Mucosa of rectum (tissue), 2 donors: ENCODE measurements around the gene OR1L6.

Experiments used
- H3K27ac ChIP-seq, 2 donors: one replicate each; pipeline ENCODE4 v1.7.0; 2013; ENCODE audit warnings: inconsistent platforms in 2 of 2, low read depth in 2 of 2, low read length in 2 of 2
- H3K27me3 ChIP-seq, 2 donors: one replicate each; pipeline ENCODE4 v1.7.0; 2013; ENCODE audit warnings: low read length in 2 of 2; ENCODE audit not compliant: control insufficient read depth in 2 of 2, insufficient read depth in 2 of 2
- H3K36me3 ChIP-seq, 2 donors: one replicate each; pipeline ENCODE4 v1.7.0; 2013; ENCODE audit warnings: low read length in 2 of 2; ENCODE audit not compliant: control insufficient read depth in 2 of 2, insufficient read depth in 2 of 2
- H3K4me1 ChIP-seq, 2 donors: one replicate each; pipeline ENCODE4 v1.7.0; 2013; ENCODE audit warnings: low read length in 2 of 2, mild to moderate bottlenecking in 1 of 2; ENCODE audit not compliant: control insufficient read depth in 2 of 2, insufficient read depth in 2 of 2
- H3K4me3 ChIP-seq, 2 donors: one replicate each; pipeline ENCODE4 v1.7.0; 2013; ENCODE audit warnings: low read length in 2 of 2
- H3K9ac ChIP-seq, 2 donors: one replicate each; pipeline ENCODE4 v1.7.0; 2013; ENCODE audit warnings: low read length in 2 of 2, low read depth in 1 of 2, mild to moderate bottlenecking in 1 of 2
- H3K9me3 ChIP-seq, 2 donors: one replicate each; pipeline ENCODE4 v1.7.0; 2013; ENCODE audit warnings: low read length in 2 of 2; ENCODE audit not compliant: control insufficient read depth in 2 of 2
- donor health status: healthy.
- donor health status: Normal muscosa, but diverticular disease.

The OR1L6 gene

DNA sequence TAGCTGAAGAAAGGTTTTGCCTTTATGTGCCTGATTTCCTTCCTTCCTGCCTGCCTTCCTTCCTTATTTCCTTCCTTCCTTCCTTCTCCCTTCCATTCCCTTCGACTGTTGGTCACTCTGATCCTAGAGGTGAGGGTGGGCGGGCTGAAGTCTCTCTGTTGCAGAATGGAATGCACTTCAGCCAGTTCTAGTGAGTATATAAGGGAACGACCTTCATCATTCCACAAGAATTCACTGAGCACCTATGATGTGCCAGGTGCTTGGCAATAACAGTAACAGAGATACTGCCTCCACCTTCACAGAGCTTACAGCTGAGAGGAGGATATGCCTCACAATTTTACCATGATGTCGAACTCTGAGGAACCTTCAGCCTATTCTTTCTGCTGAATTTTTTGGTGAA, 37.9 kb downstream of the OR1L6 start:
- Histone ChIP-seq H3K36me3 (no peaks in the 10 kb centered on the region), H3K9me3 (no peaks in the 10 kb centered on the region), H3K4me1 (no peaks in the 10 kb centered on the region), H3K9ac (no peak overlapping the region), H3K27ac (no peak overlapping the region), H3K27me3 (no peaks in the 10 kb centered on the region), H3K4me3 (no peak overlapping the region)

DNA sequence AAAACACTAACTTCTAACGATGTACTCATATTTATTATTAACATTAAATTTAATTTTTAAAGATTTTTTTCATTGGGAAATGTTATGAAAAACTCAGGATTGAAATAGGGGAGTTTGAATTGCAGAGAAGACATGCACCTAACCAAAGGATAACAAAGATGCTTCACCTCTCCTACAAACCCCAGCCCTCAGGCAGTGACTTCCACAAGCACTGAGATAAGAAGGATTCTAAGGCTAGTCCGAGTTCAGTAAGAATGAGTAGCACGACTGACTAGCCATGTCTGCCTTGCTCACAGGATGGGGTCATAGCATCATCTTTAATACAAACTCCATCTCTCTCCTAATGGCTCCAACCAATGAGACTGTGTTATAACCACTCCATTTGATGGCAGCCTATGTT, 39.6 kb downstream of the OR1L6 start:
- Histone ChIP-seq H3K9ac (no peak overlapping the region), H3K27me3 (no peaks in the 10 kb centered on the region), H3K9me3 (no peaks in the 10 kb centered on the region), H3K4me1 (no peaks in the 10 kb centered on the region), H3K36me3 (no peaks in the 10 kb centered on the region), H3K4me3 (no peak overlapping the region), H3K27ac (no peak overlapping the region)

DNA sequence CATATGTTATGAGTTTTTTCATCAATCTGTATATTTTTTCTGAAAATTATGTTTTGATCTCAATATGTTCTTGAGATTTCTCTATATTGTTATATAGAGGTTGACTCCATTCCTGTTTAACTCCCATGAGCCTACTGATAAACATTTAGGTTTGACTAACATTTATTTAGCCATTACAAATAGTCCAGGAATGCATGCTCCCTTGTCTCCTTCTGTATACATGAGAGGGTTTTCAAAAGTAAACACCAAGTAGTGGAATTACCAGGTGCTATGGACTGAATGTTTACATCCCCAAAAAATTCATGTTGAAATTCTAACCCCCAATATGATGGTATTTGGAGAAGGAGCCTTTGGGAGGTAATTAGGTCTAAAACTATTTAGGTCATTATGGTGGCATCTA, 43.2 kb downstream of the OR1L6 start:
- no peak overlapping the region for H3K9ac ChIP-seq
- H3K4me1 ChIP-seq: no peaks in the 10 kb centered on the region
- no peaks in the 10 kb centered on the region for H3K9me3 ChIP-seq
- H3K4me3 ChIP-seq: no peak overlapping the region
- no peaks in the 10 kb centered on the region for H3K36me3 ChIP-seq
- H3K27ac ChIP-seq: no peak overlapping the region
- H3K27me3 ChIP-seq: no peaks in the 10 kb centered on the region

DNA sequence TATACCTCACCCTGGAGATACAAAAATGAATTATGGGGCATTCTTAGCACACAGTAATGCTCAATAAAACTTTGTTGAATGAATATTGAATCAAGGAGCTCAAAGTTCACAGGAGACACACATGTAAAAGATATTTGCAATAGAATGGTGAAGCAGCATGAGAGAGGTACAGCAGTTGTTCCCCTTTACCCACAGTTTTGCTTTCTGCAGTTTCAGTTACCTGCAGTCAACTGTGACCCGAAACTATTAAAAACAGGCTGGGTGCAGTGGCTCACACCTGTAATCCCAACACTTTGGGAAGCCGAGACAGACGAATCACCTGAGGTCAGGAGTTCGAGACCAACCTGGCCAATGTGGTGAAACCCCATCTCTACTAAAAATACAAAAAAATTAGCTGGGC, 44.2 kb downstream of the OR1L6 start:
- Histone ChIP-seq H3K36me3 (no peaks in the 10 kb centered on the region), H3K27me3 (no peaks in the 10 kb centered on the region), H3K9ac (no peak overlapping the region), H3K27ac (no peak overlapping the region), H3K4me3 (no peak overlapping the region), H3K9me3 (no peaks in the 10 kb centered on the region), H3K4me1 (no peaks in the 10 kb centered on the region)

DNA sequence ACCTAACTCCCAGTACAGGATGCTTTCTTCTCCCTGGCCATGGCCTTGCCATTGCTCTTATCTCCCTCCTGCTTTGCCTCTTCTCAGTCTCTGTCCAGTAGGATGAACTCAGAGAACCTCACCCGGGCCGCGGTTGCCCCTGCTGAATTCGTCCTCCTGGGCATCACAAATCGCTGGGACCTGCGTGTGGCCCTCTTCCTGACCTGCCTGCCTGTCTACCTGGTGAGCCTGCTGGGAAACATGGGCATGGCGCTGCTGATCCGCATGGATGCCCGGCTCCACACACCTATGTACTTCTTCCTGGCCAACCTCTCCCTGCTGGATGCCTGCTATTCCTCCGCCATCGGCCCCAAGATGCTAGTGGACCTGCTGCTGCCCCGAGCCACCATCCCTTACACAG, 46.7 kb downstream of the OR1L6 start, which contains the start of gene OR5C1:
OR5C1 (plus strand) TSS at position 103 of the 400 bp plus-strand sequence; CDS start at position 103, 0 bp downstream.
- H3K9me3 ChIP-seq: no peaks in the 10 kb centered on the region
- H3K4me3 ChIP-seq: no peak within 1 kb of the TSS
- H3K27me3 ChIP-seq: no peaks in the 10 kb centered on the region
- no peaks in the 10 kb centered on the region for H3K4me1 ChIP-seq
- no peak within 1 kb of the TSS for H3K9ac ChIP-seq
- no peak within 1 kb of the TSS for H3K27ac ChIP-seq
- H3K36me3 ChIP-seq: no peaks in the 10 kb centered on the region

GRCh38 chr9:122789256-122790046, 47.3 kb downstream of the OR1L6 start:
- H3K9ac ChIP-seq: no peak overlapping the region

GRCh38 chr9:122791872-122792669, 50.0 kb downstream of the OR1L6 start:
- Histone ChIP-seq H3K9ac (no peak overlapping the region), H3K27me3 (no peaks in the 10 kb centered on the region), H3K27ac (no peak overlapping the region), H3K36me3 (no peaks in the 10 kb centered on the region), H3K4me3 (no peak overlapping the region), H3K9me3 (no peaks in the 10 kb centered on the region), H3K4me1 (no peaks in the 10 kb centered on the region)

More at GRCh38 chr9:122789256-122790046, 47.3 kb downstream of the OR1L6 start:
- Histone ChIP-seq H3K9me3 (no peaks in the 10 kb centered on the region), H3K36me3 (no peaks in the 10 kb centered on the region), H3K4me1 (no peaks in the 10 kb centered on the region), H3K27ac (no peak overlapping the region), H3K27me3 (no peaks in the 10 kb centered on the region), H3K4me3 (no peak overlapping the region)

- Histone ChIP-seq H3K27me3 (no peaks in the 10 kb centered on the region), H3K4me1 (no peaks in the 10 kb centered on the region), H3K9me3 (no peaks in the 10 kb centered on the region), H3K36me3 (no peaks in the 10 kb centered on the region), H3K4me3 (no peak overlapping the region), H3K27ac (no peak overlapping the region), H3K9ac (no peak overlapping the region)
Measured at GRCh38 chr9:122797316-122798063, 55.4 kb downstream of the OR1L6 start.
